GM10248 (cell line): ENCODE results near the gene GLI1.
"Not testable (repeated sequence)": the region's sequence is repeated elsewhere in the genome, so short reads cannot be mapped to it uniquely, and the experiment has no call there.

Source experiments
- CTCF ChIA-PET: fragments of 300-600 bp; sonication (Branson Sonifier 250); formaldehyde crosslinking; extraction: SDS; loops from one replicate; lab custom pipeline; 2021; ENCODE audit warnings: antibody characterized with exemption; lab: Yijun Ruan, JAX
- POLR2A ChIA-PET: fragments of 350-650 bp; sonication (Branson Sonifier 250); formaldehyde crosslinking; extraction: SDS; loops from one replicate; lab custom pipeline; 2020; ENCODE audit warnings: antibody characterized with exemption; lab: Yijun Ruan, JAX
- DNase-seq: peaks from one replicate; pipeline ENCODE4 v3.0.0; 2012; ENCODE audit errors: extremely low spot score
- CTCF ChIP-seq: IDR thresholded peaks from 2 replicates; pipeline ENCODE4 v1.5.1; 2012; ENCODE audit warnings: mild to moderate bottlenecking, low read depth; ENCODE audit errors: extremely low read depth, missing control alignments, control extremely low read depth

GLI1 gene

DNA sequence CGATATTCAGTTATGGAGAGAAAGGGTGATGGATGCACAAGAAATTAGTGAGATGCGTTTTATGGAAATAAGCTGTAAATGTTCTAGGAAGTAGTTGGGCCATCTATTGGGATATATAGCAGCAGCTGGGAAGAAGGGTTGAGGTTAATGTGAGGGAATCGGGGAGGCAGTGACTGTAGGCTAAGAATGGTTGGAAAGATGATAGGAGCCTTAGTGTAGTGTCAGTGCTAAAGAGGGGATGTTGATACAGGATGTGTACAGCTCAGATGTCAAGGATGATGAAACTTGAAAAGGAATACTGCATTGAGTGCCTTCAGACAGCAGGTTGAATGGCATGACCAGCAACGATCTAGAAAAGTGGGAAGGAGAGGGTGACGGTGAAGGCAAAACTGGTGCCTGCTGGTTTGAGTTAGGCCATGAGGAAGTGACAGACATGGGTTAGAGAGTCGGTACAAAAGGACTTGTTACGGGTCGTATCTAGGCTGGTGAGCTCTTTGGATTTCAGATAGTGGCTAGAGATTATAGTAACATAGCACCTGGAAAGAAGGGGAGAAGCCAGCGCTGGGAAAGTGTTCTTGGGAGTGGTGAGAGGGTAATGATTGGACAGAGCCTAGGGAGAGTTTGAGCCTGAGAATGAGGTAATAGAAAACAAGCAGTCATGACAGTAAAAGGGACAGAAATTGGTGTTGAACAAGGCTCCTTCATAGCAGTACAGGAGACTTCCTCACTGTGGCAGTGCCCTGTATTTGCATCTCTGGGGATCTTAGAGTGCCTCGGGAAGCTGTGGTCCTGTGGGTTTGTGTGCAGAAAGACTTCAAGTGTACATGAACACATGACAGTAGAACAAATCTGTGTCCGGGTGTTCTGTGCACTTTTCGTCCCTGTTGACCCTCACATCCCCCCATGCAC, 37.9 kb downstream of the GLI1 start:
- DNase-seq, result no peak
- CTCF ChIA-PET, result interaction anchor here (1.0 to 2.1 kb wide), 6 partner anchors 13 to 86 kb away, joined by 3 to 7 read pairs (median 3); no protein-coding TSS in a partner anchor
- TF ChIP-seq CTCF, result no peak
- POLR2A ChIA-PET, result interaction anchor here (0.9 kb wide), 1 partner anchor 16 kb away, joined by 3 read pairs; no protein-coding TSS in a partner anchor

- ChIA-PET CTCF (interaction anchor here (1.0 to 2.1 kb wide), 4 partner anchors 13 to 46 kb away, joined by 3 to 7 read pairs (median 3); no protein-coding TSS in a partner anchor), POLR2A (no interaction called here)
- no peak for DNase-seq
- TF ChIP-seq CTCF, result no peak
Measured at GRCh38 chr12:57498132-57498502, 38.5 kb downstream of the GLI1 start.

DNA sequence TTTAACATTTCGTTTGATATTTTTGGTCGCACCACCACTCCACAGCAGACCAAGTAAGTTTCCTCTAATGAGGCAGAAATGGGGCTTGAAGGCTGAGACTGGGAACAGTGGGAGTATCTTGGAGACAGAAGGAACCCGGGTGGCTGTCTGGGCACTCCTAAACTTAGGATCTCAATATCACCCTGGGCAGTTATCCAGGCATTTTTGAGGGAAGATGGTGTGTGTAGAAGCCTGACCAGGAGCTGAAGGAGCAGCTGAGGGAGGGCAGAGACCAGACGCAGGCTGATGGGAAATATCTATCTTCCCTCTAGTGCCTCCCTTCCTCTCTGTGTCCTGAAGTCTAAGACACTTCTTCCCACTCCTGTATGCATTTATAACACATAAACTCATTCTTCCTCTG, 39.0 kb downstream of the GLI1 start:
- DNase-seq, result no peak
- ChIA-PET POLR2A (no interaction called here), CTCF (interaction anchor here (2.1 kb wide), 1 partner anchor 12 kb away, joined by 7 read pairs; no protein-coding TSS in a partner anchor)
- TF ChIP-seq CTCF, result no peak

DNA sequence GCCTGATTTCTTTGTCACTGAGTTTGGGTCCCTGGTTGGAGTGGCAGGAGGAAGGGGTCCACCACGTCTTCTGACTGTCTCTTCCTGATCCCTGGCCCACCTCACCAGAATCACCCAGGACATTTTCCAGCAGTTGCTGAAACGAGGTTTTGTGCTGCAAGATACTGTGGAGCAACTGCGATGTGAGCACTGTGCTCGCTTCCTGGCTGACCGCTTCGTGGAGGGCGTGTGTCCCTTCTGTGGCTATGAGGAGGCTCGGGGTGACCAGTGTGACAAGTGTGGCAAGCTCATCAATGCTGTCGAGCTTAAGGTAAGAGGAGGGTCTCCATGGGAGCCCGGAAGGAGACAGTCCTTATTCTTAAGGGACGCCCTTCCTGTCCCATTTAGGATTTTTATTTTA, 40.6 kb downstream of the GLI1 start:
- TF ChIP-seq CTCF, result no peak
- ChIA-PET CTCF (interaction anchor here (0.6 to 1.2 kb wide), 2 partner anchors 41 to 48 kb away, joined by 3 read pairs; no protein-coding TSS in a partner anchor), POLR2A (interaction anchor here (3.8 kb wide), 1 partner anchor 17 kb away, joined by 20 read pairs; no protein-coding TSS in a partner anchor)
- no peak for DNase-seq

DNA sequence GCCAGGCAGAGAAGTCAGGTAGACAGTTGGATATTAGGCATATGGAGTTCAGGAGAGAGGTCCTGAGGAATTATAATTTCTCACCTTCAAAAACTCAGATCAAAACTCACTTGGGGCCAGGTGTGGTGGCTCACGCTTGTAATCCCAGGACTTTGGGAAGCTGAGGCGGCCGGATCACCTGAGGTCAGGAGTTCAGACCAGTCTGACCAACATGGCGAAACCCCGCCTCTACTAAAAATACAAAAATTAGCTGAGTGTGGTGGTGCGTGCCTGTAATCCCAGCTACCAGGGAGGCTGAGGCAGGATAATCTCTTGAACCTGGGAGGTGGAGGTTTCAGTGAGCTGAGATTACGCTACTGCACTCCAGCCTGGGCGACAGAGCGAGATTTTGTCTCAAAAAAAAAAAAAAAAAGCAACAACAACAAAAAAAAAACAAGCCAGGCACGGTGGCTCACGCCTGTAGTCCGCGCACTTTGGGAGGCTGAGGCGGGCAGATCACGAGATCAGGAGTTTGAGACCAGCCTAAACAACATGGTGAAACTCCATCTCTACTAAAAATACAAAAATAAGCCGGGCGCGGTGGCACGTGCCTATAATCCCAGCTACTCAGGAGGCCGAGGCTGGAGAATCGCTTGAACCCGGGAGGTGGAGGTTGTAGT, 42.9 kb downstream of the GLI1 start:
- POLR2A ChIA-PET, result interaction anchor here (3.8 kb wide), 1 partner anchor 15 kb away, joined by 20 read pairs; no protein-coding TSS in a partner anchor
- DNase-seq, result not testable (repeated sequence)
- CTCF ChIA-PET, result interaction anchor here (1.2 to 1.8 kb wide), 3 partner anchors 12 to 43 kb away, joined by 4 to 6 read pairs (median 5); partner anchors contain the start of gene GLI1

DNA sequence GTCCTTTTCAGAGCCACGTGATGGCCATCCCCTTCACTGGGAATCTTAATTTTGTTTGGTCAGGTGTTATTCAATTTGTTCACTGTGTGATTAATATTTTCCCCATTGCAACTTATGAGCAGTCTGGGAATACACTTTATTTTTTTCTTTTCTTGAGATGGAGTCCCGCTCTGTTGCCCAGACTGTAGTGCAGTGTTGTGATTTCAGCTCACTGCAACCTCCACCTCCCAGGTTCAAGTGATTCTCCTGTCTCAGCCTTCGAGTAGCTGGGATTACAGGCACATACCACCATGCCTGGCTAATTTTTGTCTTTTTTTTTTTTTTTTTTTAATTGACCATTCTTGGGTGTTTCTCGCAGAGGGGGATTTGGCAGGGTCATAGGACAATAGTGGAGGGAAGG, 47.0 kb downstream of the GLI1 start:
- POLR2A ChIA-PET, result interaction anchor here (1.5 kb wide), 1 partner anchor 8 kb away, joined by 3 read pairs; no protein-coding TSS in a partner anchor
- DNase-seq, CTCF ChIA-PET: not testable (repeated sequence)

GRCh38 chr12:57507796-57508195, 48.2 kb downstream of the GLI1 start:
- POLR2A ChIA-PET, CTCF ChIA-PET: not testable (repeated sequence)

More at GRCh38 chr12:57507796-57508195, 48.2 kb downstream of the GLI1 start:
- not testable (repeated sequence) for DNase-seq
